WTC11 (cell line): ENCODE results near the gene CFAP251.

Experiments
- CREB1 ChIP-seq: sonication (generic); formaldehyde crosslinking; IDR thresholded peaks from 2 replicates; pipeline ENCODE4 v1.8.0; 2023; ENCODE audit warnings: mild to moderate bottlenecking, missing genetic modification reagents
- ELF4 ChIP-seq: sonication (generic); formaldehyde crosslinking; IDR thresholded peaks from 2 replicates; pipeline ENCODE4 v1.8.1; 2022; ENCODE audit warnings: low read depth, mild to moderate bottlenecking, moderate library complexity, missing genetic modification reagents
- MYBL2 ChIP-seq: sonication (generic); formaldehyde crosslinking; IDR thresholded peaks from 2 replicates; pipeline ENCODE4 v1.8.1; 2023; ENCODE audit warnings: mild to moderate bottlenecking, moderate library complexity, missing genetic modification reagents
- SP1 ChIP-seq: sonication (generic); formaldehyde crosslinking; conservative IDR thresholded peaks from 2 replicates; pipeline ENCODE4 v1.8.1; 2022; ENCODE audit warnings: missing genetic modification reagents
- ZBTB21 ChIP-seq: sonication (generic); formaldehyde crosslinking; IDR thresholded peaks from 2 replicates; pipeline ENCODE4 v1.8.1; 2023; ENCODE audit warnings: mild to moderate bottlenecking, missing genetic modification reagents, borderline replicate concordance
- TF ChIP-seq, protein P1 (sequence below): sonication (generic); formaldehyde crosslinking; IDR thresholded peaks from 2 replicates; pipeline ENCODE4 v1.8.1; 2022; ENCODE audit warnings: low read depth, mild to moderate bottlenecking, moderate library complexity, missing genetic modification reagents, borderline replicate concordance
- TF ChIP-seq, protein P2 (sequence below): sonication (generic); formaldehyde crosslinking; IDR thresholded peaks from 2 replicates; pipeline ENCODE4 v1.8.0; 2022; ENCODE audit warnings: mild to moderate bottlenecking, missing genetic modification reagents
- TF ChIP-seq, protein P3 (sequence below): fragments of 200-600 bp; IDR thresholded peaks from 2 replicates; pipeline ENCODE4 v1.8.0; 2022; ENCODE audit warnings: antibody characterized with exemption
- TF ChIP-seq, protein P4 (sequence below): fragments of 250-450 bp; sonication (Bioruptor Pico); conservative IDR thresholded peaks from 2 replicates; pipeline ENCODE4 v1.9.0; 2021; ENCODE audit warnings: mild to moderate bottlenecking
- TF ChIP-seq, protein P5 (sequence below): sonication (generic); formaldehyde crosslinking; IDR thresholded peaks from 2 replicates; pipeline ENCODE4 v1.8.1; 2023; ENCODE audit warnings: mild to moderate bottlenecking, missing genetic modification reagents, borderline replicate concordance
- TF ChIP-seq, protein P6 (sequence below): sonication (generic); formaldehyde crosslinking; IDR thresholded peaks from 2 replicates; pipeline ENCODE4 v1.8.1; 2023; ENCODE audit warnings: mild to moderate bottlenecking, missing genetic modification reagents, moderate library complexity

DNA sequence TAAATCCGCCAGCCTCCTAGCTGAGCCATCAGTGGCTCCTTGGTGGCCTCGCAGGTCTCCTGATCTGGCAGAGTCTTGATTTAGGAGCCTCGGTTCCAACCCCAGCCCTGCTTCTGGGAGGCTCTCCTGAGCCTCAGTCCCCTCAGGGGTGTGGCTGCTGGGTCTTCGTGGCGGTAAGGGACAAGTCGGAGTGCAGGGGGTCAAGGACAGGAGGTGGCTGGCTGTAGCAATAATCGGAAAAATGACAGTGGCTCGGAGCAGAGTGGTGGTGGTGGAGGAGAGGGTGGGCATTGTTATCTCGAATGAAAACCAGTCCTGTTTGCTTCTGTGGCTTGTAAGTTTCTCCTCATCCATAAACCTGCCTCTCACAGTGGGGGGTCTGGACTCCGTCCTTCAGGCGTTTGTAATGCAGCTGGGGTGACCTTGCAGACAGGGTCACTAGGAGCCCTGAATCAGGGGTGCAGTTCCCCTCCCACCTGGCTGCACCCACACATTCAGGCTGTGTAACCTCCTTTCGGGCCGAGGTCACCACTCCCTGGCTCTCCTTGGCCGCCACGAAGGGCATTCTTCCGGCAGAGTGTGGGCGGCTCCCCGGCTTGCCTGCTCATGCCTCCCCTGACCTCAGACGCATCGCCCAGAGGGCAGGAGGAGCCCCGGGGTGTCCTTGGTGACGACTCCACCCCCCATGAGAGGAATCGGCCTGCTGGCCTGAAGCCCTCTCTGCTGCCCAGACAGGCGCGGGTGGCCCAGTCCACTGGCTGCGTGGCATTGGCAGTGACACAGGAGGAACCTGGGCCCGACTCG is 111.4 kb downstream of the CFAP251 start:
- TF ChIP-seq MYBL2 (no peak), ELF4 (CRISPR knock-in tag) (no peak), CREB1 (no peak), SP1 (CRISPR knock-in tag) (no peak), ZBTB21 (CRISPR knock-in tag) (no peak)
- TF ChIP-seq, protein P1, sequence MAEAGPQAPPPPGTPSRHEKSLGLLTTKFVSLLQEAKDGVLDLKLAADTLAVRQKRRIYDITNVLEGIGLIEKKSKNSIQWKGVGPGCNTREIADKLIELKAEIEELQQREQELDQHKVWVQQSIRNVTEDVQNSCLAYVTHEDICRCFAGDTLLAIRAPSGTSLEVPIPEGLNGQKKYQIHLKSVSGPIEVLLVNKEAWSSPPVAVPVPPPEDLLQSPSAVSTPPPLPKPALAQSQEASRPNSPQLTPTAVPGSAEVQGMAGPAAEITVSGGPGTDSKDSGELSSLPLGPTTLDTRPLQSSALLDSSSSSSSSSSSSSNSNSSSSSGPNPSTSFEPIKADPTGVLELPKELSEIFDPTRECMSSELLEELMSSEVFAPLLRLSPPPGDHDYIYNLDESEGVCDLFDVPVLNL (CRISPR knock-in tag) = no peak
- TF ChIP-seq, protein P2, sequence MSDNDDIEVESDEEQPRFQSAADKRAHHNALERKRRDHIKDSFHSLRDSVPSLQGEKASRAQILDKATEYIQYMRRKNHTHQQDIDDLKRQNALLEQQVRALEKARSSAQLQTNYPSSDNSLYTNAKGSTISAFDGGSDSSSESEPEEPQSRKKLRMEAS (CRISPR knock-in tag) = no peak
- TF ChIP-seq, protein P3, sequence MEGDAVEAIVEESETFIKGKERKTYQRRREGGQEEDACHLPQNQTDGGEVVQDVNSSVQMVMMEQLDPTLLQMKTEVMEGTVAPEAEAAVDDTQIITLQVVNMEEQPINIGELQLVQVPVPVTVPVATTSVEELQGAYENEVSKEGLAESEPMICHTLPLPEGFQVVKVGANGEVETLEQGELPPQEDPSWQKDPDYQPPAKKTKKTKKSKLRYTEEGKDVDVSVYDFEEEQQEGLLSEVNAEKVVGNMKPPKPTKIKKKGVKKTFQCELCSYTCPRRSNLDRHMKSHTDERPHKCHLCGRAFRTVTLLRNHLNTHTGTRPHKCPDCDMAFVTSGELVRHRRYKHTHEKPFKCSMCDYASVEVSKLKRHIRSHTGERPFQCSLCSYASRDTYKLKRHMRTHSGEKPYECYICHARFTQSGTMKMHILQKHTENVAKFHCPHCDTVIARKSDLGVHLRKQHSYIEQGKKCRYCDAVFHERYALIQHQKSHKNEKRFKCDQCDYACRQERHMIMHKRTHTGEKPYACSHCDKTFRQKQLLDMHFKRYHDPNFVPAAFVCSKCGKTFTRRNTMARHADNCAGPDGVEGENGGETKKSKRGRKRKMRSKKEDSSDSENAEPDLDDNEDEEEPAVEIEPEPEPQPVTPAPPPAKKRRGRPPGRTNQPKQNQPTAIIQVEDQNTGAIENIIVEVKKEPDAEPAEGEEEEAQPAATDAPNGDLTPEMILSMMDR = no peak
- TF ChIP-seq, protein P4, sequence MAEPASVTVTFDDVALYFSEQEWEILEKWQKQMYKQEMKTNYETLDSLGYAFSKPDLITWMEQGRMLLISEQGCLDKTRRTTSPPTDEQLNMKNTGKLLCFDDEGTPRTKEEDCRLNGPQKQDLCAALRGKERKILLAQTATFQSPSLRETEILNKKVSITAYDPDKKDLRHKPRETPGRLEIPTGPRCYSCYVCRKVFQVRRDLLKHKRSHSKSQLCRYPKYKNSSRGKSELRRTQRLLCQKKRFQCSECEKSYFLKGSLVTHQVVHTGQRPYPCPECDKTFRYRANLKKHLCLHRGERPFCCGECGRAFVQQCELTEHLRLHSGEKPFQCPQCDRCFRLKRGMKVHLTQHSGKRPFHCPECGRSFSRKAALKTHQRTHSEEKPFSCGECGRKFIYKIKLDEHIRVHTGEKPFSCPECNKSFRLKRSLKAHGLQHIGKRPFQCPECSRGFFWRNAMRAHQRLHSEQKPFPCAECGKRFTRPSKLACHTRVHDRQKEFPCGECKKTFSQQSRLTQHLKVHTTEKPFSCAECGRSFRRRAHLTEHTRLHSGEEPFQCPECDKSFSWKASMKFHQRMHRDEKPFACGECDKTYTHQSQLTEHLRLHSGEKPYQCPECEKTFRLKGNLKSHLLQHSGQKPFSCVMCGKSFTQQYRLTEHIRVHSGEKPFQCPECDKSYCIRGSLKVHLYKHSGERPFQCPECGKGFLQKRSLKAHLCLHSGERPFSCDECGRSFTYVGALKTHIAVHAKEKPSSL (CRISPR knock-in tag) = no peak
- TF ChIP-seq, protein P5, sequence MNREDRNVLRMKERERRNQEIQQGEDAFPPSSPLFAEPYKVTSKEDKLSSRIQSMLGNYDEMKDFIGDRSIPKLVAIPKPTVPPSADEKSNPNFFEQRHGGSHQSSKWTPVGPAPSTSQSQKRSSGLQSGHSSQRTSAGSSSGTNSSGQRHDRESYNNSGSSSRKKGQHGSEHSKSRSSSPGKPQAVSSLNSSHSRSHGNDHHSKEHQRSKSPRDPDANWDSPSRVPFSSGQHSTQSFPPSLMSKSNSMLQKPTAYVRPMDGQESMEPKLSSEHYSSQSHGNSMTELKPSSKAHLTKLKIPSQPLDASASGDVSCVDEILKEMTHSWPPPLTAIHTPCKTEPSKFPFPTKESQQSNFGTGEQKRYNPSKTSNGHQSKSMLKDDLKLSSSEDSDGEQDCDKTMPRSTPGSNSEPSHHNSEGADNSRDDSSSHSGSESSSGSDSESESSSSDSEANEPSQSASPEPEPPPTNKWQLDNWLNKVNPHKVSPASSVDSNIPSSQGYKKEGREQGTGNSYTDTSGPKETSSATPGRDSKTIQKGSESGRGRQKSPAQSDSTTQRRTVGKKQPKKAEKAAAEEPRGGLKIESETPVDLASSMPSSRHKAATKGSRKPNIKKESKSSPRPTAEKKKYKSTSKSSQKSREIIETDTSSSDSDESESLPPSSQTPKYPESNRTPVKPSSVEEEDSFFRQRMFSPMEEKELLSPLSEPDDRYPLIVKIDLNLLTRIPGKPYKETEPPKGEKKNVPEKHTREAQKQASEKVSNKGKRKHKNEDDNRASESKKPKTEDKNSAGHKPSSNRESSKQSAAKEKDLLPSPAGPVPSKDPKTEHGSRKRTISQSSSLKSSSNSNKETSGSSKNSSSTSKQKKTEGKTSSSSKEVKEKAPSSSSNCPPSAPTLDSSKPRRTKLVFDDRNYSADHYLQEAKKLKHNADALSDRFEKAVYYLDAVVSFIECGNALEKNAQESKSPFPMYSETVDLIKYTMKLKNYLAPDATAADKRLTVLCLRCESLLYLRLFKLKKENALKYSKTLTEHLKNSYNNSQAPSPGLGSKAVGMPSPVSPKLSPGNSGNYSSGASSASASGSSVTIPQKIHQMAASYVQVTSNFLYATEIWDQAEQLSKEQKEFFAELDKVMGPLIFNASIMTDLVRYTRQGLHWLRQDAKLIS (CRISPR knock-in tag) = no peak
- TF ChIP-seq, protein P6, sequence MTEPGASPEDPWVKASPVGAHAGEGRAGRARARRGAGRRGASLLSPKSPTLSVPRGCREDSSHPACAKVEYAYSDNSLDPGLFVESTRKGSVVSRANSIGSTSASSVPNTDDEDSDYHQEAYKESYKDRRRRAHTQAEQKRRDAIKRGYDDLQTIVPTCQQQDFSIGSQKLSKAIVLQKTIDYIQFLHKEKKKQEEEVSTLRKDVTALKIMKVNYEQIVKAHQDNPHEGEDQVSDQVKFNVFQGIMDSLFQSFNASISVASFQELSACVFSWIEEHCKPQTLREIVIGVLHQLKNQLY (CRISPR knock-in tag) = no peak
